Bone marrow (tissue), 2 donors: Measurements from ENCODE around the gene HTT-AS.

Experiments
- DNase-seq, 2 donors: peaks; one replicate each; lab custom pipeline; 2025; lab: John Stamatoyannopoulos, UW

Gene HTT-AS

DNA sequence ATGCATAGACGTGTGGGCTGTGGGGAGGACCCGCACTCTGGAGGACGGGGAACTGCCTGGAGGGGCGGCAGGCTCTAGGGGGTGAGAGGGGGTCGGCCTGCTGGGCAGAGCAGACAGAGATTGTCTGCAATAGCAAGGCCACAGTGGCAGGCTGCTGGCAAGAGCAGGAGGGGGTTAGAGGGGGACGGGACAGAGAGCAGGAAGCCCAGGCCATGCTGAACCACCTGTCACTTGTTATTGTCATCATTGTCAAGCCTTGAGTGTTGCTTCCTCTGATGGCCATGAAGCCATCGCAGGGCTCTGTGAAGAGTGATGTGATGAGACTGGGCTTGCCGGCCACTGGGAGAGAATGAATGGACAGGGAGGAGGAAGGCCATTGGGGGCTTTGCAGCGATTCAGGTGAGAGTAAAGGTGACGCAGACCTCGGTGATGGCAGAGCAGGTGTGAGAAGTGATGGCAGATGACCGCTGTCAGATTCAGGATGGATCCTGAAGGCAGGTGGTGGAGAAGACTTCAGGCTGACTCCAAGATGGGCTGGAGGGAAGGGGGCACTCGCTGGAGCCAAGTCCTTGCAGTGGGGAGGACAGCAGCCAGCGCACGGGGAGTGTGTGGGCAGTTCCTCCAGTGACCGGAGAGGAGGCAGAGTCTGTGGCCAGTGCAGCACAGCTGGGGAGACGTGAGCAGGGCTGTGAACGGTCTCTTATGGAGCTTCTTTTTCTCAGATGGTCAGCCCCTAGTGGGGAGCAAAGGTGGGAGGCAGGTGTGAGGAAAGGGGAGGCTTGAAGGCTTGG lies 43.6 kb downstream of the HTT-AS start:
- DNase-seq = no peak

DNA sequence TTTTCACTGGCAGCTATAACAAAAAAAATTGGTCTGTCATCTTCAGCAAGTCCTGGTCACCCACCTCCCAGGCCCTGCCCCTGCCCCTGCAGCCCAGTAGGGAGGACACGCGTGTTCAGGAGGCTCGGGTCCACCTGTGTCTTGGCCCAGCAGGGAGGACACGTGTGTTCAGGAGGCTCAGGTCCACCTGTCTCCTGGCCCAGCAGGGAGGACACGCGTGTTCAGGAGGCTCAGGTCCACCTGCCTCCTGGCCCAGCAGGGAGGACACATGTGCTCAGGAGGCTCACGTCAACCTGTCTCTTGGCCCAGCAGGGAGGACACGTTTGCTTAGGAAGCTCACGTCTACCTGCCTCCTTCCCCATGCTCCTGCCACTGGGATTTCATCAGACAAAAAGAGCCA lies 44.9 kb downstream of the HTT-AS start:
- DNase-seq = no peak

DNA sequence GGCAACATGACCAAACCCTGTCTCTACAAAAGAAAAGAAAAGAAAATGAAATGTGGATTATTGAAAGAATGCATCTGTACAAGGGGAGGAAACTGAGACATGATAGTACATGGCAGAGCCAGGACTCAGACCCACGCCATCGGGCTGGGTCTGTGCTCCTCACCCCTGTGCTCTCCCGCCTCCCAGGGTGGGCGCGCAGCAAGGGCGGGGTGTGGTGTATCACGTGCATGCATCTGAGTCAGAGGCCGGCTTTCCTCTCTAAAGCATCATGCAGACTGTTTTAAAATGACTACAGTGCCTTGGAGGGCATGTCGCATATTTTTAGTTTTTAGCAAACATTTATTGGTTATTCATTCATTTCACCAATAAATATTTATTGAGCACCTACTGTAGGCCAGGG lies 47.8 kb downstream of the HTT-AS start:
- no peak for DNase-seq

- DNase-seq = no peak
These were observed 48.5 kb downstream of the HTT-AS start for GRCh38 chr4:3025881-3026280.

GRCh38 chr4:3022651-3023050 lies 51.7 kb downstream of the HTT-AS start:
- no peak for DNase-seq

DNA sequence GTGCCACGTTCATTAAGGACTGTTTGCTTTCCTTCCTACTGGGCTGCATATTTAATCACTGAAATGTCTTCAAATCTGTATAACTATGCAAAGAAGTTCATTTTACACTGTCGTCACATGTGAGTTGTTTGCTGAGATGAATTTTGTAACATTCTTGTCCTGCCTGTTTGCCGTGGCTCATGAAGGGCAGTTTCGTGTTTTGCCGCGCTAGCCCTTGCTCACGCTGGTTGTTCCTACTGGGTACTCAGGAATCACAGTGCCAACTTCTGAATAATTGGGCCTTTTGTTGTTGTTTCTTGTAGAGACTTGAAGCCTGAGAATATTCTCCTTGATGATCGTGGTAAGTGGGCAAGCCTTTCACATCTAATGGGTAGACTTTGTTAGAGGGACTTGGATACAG lies 52.2 kb downstream of the HTT-AS start:
- no peak for DNase-seq

DNA sequence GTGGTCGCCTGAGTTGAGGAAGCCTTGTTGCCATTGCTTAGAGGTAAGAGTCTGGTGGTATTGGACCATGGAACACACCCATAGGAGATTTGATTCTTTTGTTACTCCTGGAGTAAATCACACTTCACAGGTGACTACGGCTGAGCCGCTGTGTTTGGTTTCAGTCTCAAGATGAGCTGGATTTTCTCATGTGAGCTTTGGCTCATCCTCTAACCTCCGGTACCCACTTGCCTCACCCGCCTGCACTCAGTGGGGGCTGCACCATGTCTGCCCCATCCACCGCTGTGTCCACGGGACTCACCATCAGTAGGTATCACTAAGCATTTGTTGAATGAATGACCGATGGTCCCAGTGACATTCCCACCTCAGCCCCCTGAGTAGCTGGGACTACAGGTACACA lies 52.7 kb downstream of the HTT-AS start:
- no peak for DNase-seq

DNA sequence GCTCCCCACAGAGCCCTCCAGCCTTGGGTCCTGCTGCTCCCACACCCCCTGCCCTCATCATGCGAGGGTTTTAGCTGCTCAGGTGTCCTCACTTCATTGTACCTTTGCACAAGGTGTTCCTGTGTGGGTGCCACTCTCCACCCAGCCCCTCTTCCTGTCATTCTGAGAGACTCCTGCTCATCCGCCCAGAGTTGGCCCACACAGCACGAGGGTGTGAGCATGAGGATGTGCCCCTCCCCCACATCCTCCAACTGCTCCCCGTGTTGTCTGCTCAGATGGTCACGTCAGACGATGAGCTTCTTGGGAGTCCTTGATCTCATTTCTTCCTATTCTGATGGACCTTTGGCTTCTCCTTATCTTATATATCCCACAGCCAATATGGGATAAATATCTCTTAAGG lies 53.2 kb downstream of the HTT-AS start:
- no peak for DNase-seq

- DNase-seq = no peak
These were observed 55.0 kb downstream of the HTT-AS start for GRCh38 chr4:3019145-3019846.

- DNase-seq = no peak
These were observed 56.8 kb downstream of the HTT-AS start for GRCh38 chr4:3017504-3017903.

DNA sequence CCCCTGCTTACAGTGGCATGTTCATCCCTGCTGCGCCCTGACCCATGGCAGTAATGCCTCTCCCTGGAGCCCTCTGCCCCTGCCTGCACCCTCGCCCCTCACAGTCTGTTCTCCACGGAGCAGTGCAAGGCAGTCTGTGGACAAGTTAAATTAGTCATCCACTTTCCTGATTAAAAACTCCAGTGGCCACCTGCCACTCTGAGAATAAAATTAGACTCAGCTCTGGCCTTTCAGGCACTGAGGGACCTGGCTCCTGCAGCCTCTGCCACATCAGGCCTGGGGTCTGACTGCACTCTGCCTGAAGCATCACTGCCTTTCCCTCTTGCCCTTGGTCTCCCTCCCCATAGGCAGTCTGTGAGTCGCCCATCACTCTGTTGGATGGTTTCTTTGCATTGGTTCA lies 57.4 kb downstream of the HTT-AS start:
- no peak for DNase-seq

- DNase-seq = no peak
These were observed 60.4 kb downstream of the HTT-AS start for GRCh38 chr4:3013839-3014350.
